ENCODE data around the gene GALNT18. TPM values are rescaled to one million over a fixed set of nuclear protein-coding genes. Genes with fewer than 3 reads are reported as not detected.
"Not testable (repeated sequence)": the region's sequence is repeated elsewhere in the genome, so short reads cannot be mapped to it uniquely, and the experiment has no call there.

The GALNT18 gene
- total RNA-seq, 1 donor from 2014 or later = 5.5 TPM

DNA sequence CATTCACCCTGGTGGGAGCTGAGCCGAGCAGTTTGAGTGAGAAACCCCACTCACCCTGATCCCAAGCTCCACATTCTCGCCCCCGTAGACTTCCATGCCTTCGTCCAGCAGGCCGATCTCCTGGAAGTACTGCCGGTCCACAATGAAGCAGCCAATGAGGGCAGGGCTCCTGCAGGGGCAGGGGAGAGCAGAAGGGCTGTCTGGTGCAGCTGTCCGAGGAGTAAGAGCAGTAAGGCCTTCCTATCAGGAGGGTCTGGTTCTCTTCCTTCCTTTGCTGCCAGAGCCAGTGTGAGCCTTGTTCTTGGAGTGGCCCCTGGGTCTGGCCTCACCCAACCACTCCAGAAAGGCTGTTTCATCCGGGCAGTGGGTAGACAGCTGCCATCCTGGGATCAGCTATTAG is 249.3 kb downstream of the GALNT18 start:
- Mint-ChIP-seq H3K36me3 (ENCODE audit: low read depth) (no peaks in the 10 kb centered on the region), H3K4me1 (ENCODE audit: low read depth) (no peaks in the 10 kb centered on the region), H3K4me3 (ENCODE audit: low read depth) (no peak overlapping the region), H3K27me3 (ENCODE audit: low read depth) (no peaks in the 10 kb centered on the region), H3K27ac (no peak overlapping the region), H3K9me3 (no peaks in the 10 kb centered on the region)
- DNase-seq (ENCODE audit: low spot score) = no peak
- intact Hi-C loops (cut with micrococcal nuclease) = no loop called here

DNA sequence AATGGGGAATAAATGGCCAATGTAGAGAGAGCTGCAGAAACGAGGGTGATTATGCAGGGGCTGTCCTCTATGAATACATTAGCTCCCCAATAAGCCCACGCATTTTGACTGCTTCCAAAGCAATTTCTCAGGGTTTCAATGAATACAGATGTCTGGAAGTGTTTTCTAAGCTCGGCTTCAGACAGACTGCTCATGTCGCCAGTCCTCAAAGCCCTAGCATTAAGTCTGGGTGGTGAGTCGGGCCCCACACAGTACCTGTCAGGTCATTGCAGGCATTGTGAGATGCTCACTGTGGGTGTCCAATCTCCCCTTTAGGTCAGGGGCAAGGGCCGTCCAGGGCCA is 250.9 kb downstream of the GALNT18 start:
- DNase-seq (ENCODE audit: low spot score) = no peak
- Mint-ChIP-seq H3K9me3 (no peaks in the 10 kb centered on the region), H3K4me1 (ENCODE audit: low read depth) (no peaks in the 10 kb centered on the region), H3K4me3 (ENCODE audit: low read depth) (no peak overlapping the region), H3K27ac (no peak overlapping the region), H3K27me3 (ENCODE audit: low read depth) (no peaks in the 10 kb centered on the region), H3K36me3 (ENCODE audit: low read depth) (no peaks in the 10 kb centered on the region)
- intact Hi-C loops (cut with micrococcal nuclease) = no loop called here

- Mint-ChIP-seq H3K9me3 (no peaks in the 10 kb centered on the region), H3K27me3 (ENCODE audit: low read depth) (no peaks in the 10 kb centered on the region), H3K4me3 (ENCODE audit: low read depth) (no peak overlapping the region), H3K36me3 (ENCODE audit: low read depth) (no peaks in the 10 kb centered on the region), H3K27ac (no peak overlapping the region), H3K4me1 (ENCODE audit: low read depth) (no peaks in the 10 kb centered on the region)
- no peak for DNase-seq (ENCODE audit: low spot score)
- intact Hi-C loops (cut with micrococcal nuclease) = no loop called here
Observed at GRCh38 chr11:11370255-11370961, 251.4 kb downstream of the GALNT18 start.

- Mint-ChIP-seq H3K27me3 (ENCODE audit: low read depth) (no peaks in the 10 kb centered on the region), H3K9me3 (no peaks in the 10 kb centered on the region), H3K27ac (no peak overlapping the region), H3K4me1 (ENCODE audit: low read depth) (no peaks in the 10 kb centered on the region), H3K4me3 (ENCODE audit: low read depth) (no peak overlapping the region), H3K36me3 (ENCODE audit: low read depth) (no peaks in the 10 kb centered on the region)
- intact Hi-C loops (cut with micrococcal nuclease) = no loop called here
- no peak for DNase-seq (ENCODE audit: low spot score)
Observed at GRCh38 chr11:11366793-11367192, 255.0 kb downstream of the GALNT18 start.

GRCh38 chr11:11363674-11364073 is 258.1 kb downstream of the GALNT18 start:
- no peaks in the 10 kb centered on the region for H3K4me1 Mint-ChIP-seq (ENCODE audit: low read depth)
- intact Hi-C loops (cut with micrococcal nuclease) = no loop called here
- no peaks in the 10 kb centered on the region for H3K36me3 Mint-ChIP-seq (ENCODE audit: low read depth)
- DNase-seq (ENCODE audit: low spot score) = no peak
- no peak overlapping the region for H3K27ac Mint-ChIP-seq
- no peaks in the 10 kb centered on the region for H3K27me3 Mint-ChIP-seq (ENCODE audit: low read depth)
- no peak overlapping the region for H3K4me3 Mint-ChIP-seq (ENCODE audit: low read depth)
- H3K9me3 Mint-ChIP-seq = no peaks in the 10 kb centered on the region

GRCh38 chr11:11359611-11360010 is 262.2 kb downstream of the GALNT18 start:
- H3K4me3 Mint-ChIP-seq (ENCODE audit: low read depth) = no peak overlapping the region
- no peaks in the 10 kb centered on the region for H3K36me3 Mint-ChIP-seq (ENCODE audit: low read depth)
- intact Hi-C loops (cut with micrococcal nuclease) = no loop called here
- H3K27ac Mint-ChIP-seq = no peak overlapping the region
- no peaks in the 10 kb centered on the region for H3K27me3 Mint-ChIP-seq (ENCODE audit: low read depth)
- no peak for DNase-seq (ENCODE audit: low spot score)
- H3K9me3 Mint-ChIP-seq = no peaks in the 10 kb centered on the region
- no peaks in the 10 kb centered on the region for H3K4me1 Mint-ChIP-seq (ENCODE audit: low read depth)

DNA sequence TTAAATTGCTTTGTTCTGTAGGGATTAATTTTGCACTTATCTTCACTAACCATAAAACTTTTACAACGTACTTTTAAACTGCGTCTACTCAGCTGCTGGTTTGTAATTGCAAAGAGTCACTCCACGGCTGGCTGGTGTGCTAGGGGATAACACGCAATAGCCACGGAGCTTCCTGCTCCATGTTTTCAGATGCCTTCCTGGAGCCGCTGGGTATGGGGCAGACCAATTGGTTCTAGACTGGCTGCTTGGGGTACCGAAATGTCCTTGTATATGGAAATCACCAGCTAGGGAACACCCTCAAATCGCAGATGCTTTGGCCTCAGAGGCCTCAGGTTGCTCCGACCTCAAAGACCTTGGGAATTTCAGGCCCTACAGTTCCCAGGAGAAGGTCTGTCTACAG is 265.0 kb downstream of the GALNT18 start:
- Mint-ChIP-seq H3K27ac (no peak overlapping the region), H3K9me3 (no peaks in the 10 kb centered on the region), H3K4me1 (ENCODE audit: low read depth) (no peaks in the 10 kb centered on the region), H3K27me3 (ENCODE audit: low read depth) (no peaks in the 10 kb centered on the region), H3K36me3 (ENCODE audit: low read depth) (no peaks in the 10 kb centered on the region), H3K4me3 (ENCODE audit: low read depth) (no peak overlapping the region)
- intact Hi-C loops (cut with micrococcal nuclease) = no loop called here
- no peak for DNase-seq (ENCODE audit: low spot score)

- H3K27ac Mint-ChIP-seq; H3K9me3 Mint-ChIP-seq; H3K4me1 Mint-ChIP-seq (ENCODE audit: low read depth); H3K4me3 Mint-ChIP-seq (ENCODE audit: low read depth); H3K27me3 Mint-ChIP-seq (ENCODE audit: low read depth); DNase-seq (ENCODE audit: low spot score); H3K36me3 Mint-ChIP-seq (ENCODE audit: low read depth); intact Hi-C loops (cut with micrococcal nuclease): not testable (repeated sequence)
Observed at GRCh38 chr11:11352878-11353277, 268.9 kb downstream of the GALNT18 start, which contains the start of gene CSNK2A3. Gene CSNK2A3, minus strand, starts transcription at chr11:11353250. Its CDS starts 131 bp downstream, at chr11:11353119.

- H3K4me3 Mint-ChIP-seq (ENCODE audit: low read depth); H3K9me3 Mint-ChIP-seq; H3K27me3 Mint-ChIP-seq (ENCODE audit: low read depth); DNase-seq (ENCODE audit: low spot score); intact Hi-C loops (cut with micrococcal nuclease); H3K4me1 Mint-ChIP-seq (ENCODE audit: low read depth); H3K36me3 Mint-ChIP-seq (ENCODE audit: low read depth); H3K27ac Mint-ChIP-seq: not testable (repeated sequence)
Observed at GRCh38 chr11:11351851-11352250, 270.0 kb downstream of the GALNT18 start.

DNA sequence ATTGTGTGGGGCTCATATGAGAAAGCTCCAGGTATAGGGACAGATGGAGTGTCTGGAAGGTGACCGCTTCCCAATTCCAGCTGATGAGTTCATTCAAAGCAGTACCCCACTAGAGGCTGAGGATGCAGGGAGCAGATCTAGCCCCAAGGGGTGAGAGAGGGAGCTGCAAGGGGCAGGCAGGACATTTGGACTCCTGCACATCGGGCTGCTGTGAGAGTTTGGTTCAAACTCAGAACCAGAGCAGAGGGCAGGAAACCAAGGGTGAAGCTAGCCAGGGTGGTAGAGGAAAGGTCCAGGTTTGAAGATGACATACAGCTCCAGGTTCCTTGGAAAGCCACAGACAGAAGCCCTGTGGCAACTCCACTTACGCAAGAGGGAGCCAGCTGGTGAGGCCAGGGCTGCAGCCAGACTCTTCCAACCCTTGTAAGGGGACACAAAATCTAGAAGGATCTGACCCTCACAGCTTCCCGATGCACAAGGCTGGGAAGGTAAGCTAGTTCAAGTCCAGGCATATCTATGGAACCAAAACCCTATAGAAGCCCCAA is 270.7 kb downstream of the GALNT18 start:
- intact Hi-C loops (cut with micrococcal nuclease) = no loop called here
- no peaks in the 10 kb centered on the region for H3K36me3 Mint-ChIP-seq (ENCODE audit: low read depth)
- H3K27ac Mint-ChIP-seq = no peak overlapping the region
- no peak overlapping the region for H3K4me3 Mint-ChIP-seq (ENCODE audit: low read depth)
- H3K27me3 Mint-ChIP-seq (ENCODE audit: low read depth) = no peaks in the 10 kb centered on the region
- DNase-seq (ENCODE audit: low spot score) = no peak
- no peaks in the 10 kb centered on the region for H3K9me3 Mint-ChIP-seq
- H3K4me1 Mint-ChIP-seq (ENCODE audit: low read depth) = no peaks in the 10 kb centered on the region

- no peak for DNase-seq (ENCODE audit: low spot score)
- Mint-ChIP-seq H3K27ac (no peak overlapping the region), H3K4me3 (ENCODE audit: low read depth) (no peak overlapping the region), H3K4me1 (ENCODE audit: low read depth) (no peaks in the 10 kb centered on the region), H3K9me3 (no peaks in the 10 kb centered on the region), H3K27me3 (ENCODE audit: low read depth) (no peaks in the 10 kb centered on the region), H3K36me3 (ENCODE audit: low read depth) (no peaks in the 10 kb centered on the region)
- intact Hi-C loops (cut with micrococcal nuclease) = no loop called here
Observed at GRCh38 chr11:11349870-11350337, 271.9 kb downstream of the GALNT18 start.

DNA sequence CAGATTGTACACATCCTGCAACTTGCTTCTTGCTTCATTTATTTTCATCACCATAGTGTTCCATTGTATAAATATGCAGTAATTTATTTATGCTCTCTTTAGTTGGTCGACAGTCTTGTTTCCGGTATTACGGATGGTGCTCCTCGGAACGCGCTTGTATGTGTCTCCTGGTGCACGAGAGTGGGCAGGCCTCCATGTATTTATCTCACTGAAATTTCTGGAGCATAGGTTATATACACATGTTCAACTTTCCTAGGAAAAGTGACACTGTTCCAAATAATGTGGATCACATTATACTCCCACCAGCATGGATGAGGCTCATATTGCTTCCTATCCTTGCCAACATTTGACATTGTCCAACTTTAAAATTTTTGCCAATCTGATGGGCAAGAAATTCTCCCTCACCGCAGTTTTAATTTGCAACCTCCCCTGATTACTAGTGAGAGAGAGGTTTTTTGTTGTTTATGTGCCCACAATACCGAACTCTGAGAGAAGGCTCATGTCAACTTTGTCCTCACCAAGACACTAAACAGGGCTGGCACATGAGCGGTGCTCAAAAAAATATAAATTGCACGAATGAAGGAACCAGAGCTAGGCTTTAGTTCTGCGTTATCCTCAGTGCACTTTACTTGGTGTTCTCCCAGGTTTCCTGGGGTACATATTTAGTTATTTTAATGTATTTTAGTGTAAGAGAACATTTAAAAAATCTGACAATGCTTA is 272.5 kb downstream of the GALNT18 start:
- no peak for DNase-seq (ENCODE audit: low spot score)
- Mint-ChIP-seq H3K4me1 (ENCODE audit: low read depth) (peaks cover under 1% of the 10 kb centered on the region), H3K27ac (no peak overlapping the region), H3K27me3 (ENCODE audit: low read depth) (no peaks in the 10 kb centered on the region), H3K9me3 (no peaks in the 10 kb centered on the region), H3K36me3 (ENCODE audit: low read depth) (no peaks in the 10 kb centered on the region), H3K4me3 (ENCODE audit: low read depth) (no peak overlapping the region)
- intact Hi-C loops (cut with micrococcal nuclease) = no loop called here

- intact Hi-C loops (cut with micrococcal nuclease) = no loop called here
- no peak for DNase-seq (ENCODE audit: low spot score)
Observed at GRCh38 chr11:11348303-11348702, 273.5 kb downstream of the GALNT18 start.

More at GRCh38 chr11:11348303-11348702, 273.5 kb downstream of the GALNT18 start:
- H3K9me3 Mint-ChIP-seq = no peaks in the 10 kb centered on the region
- H3K36me3 Mint-ChIP-seq (ENCODE audit: low read depth) = no peaks in the 10 kb centered on the region
- no peak overlapping the region for H3K27ac Mint-ChIP-seq
- H3K4me3 Mint-ChIP-seq (ENCODE audit: low read depth) = no peak overlapping the region
- H3K27me3 Mint-ChIP-seq (ENCODE audit: low read depth) = no peaks in the 10 kb centered on the region
- peaks cover 4% of the 10 kb centered on the region for H3K4me1 Mint-ChIP-seq (ENCODE audit: low read depth)
